HG03064 (cell line): Measurements from ENCODE around the gene ARL8A.
"Not testable (repeated sequence)": the region's sequence is repeated elsewhere in the genome, so short reads cannot be mapped to it uniquely, and the experiment has no call there.

Source experiments
- ATAC-seq: cut with Tn5 transposase; IDR thresholded peaks from one replicate; pipeline ENCODE4 v1.9.1; 2021; ENCODE audit warnings: low read depth; ENCODE audit not compliant: unreplicated experiment

The ARL8A gene

GRCh38 chr1:202122639-202123335 lies 21.8 kb downstream of the ARL8A start, which contains the start of gene GPR37L1:
Gene GPR37L1, plus strand, starts transcription at chr1:202122917. Its CDS starts 47 bp downstream, at chr1:202122964.
- ATAC-seq, result no peak

GRCh38 chr1:202121006-202121405 lies 23.5 kb downstream of the ARL8A start:
- ATAC-seq, result no peak

GRCh38 chr1:202117898-202118371 lies 26.6 kb downstream of the ARL8A start:
- ATAC-seq, result no peak

- no peak for ATAC-seq
Observed at GRCh38 chr1:202116287-202116686, 28.2 kb downstream of the ARL8A start.

DNA sequence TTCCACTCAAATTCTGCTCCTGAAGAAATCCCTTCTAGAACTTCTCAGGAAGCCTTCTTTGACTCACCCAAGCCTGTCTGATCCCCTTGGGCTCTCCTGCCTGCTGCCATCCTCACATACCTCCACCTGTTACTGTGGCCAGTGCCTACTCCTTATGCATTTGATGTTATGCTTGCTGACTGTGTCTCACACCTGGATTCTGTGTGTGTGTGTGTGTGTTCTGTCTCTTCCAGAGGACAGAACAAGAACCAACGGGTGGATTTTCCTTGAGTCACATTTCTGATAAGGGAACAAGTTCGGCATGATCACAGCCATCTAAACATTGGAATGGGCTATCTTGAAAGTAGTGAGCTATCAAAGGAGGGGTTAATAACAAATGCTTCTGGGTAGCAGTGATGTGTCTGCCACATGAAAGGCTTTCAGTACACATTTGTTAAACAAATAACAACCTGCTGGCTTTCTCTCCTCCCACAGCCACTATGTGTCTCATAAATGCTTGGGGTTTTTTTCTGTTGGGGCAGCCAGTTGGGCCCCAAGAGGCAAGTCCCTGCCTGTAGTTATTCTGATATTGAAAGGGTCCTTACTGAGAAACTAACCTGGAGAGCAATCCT lies 30.7 kb downstream of the ARL8A start:
- ATAC-seq, result no peak

DNA sequence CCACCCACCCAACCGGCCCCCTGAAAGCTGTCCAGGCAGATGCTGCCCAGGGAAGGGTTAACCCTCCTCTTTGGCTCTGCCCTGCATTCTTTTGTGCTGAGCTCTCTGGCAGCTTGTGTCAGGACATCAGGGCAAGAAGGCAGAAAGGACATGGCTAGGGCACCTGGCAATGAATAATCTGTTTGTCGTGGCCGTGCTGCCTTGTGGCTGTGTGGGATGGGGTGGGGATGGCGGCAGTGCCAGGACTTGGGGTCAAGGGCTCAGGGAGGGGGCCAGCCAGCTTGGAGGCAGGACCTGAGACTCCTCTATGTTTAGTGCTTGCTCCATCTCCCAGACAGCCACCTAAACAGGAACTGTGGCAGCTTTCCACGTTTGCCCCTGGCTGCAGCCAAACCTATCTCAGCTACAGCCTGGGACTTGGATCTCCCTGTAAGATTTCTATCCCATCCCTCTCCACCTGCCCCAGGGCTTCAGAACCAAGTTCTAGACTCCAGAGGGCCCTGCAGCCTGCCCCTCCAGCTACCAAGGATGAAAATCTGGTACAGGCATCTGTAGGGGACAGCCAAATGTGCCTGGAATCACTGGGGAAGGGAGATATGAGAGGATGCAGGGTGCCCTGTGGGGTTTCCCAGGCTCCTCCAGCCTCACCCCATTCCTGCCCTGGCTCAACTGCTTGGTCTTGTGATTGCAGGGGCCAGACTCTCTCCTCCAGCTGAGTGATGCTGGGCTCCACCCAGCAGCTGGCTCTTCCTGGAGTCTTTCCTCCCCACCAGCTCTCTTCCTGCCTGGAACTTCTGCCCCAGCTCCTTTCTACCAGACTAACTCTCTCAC lies 31.5 kb downstream of the ARL8A start:
- ATAC-seq, result no peak

- ATAC-seq, result not testable (repeated sequence)
Observed at GRCh38 chr1:202111589-202111988, 32.9 kb downstream of the ARL8A start.

- no peak for ATAC-seq
Observed at GRCh38 chr1:202110977-202111376, 33.6 kb downstream of the ARL8A start.

DNA sequence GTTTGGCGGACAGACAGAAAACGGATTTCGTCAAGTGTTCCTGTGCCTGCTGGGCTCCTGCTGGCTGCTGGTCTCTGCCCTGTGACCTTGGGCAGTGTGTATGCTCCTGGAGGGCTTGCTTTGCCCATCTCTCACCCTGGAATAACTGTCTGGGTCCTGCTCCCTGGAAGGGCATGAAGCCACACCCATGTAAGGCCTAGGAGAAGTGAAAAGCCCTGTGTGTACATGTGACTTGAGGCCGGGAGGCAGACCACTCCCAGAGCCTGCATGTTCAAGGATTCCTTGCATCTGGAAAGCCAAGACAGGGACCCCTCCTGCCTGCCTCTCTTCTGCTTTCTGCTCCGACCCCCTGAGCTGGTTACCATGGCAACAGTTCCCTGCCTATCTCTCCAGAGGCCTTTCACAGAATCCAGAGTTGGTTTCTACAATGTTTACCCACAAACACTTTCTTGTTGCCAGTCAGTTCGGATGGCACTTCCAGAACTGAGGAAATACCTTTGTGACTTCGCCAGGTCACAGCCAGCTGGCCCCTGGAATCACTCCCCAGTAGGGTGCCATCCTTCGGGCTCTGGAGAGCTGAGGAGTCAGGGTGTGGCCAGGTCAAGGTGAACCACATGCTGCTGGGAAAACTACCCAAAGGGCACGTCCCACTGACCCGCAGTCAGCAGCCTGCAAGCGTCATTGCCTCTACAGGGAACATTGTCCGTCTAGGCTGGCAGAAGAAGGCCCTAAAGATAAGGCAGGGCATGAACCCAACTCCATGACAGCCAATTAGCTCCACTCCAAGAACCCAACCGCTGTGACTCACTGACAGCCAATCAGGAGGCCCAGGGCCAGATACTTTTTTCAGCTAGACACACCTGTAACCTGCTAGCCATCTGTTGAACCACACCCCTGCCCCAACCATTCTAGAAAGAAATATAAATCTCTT lies 36.5 kb downstream of the ARL8A start:
- no peak for ATAC-seq

- ATAC-seq, result no peak
Observed at GRCh38 chr1:202107321-202107761, 37.2 kb downstream of the ARL8A start.

DNA sequence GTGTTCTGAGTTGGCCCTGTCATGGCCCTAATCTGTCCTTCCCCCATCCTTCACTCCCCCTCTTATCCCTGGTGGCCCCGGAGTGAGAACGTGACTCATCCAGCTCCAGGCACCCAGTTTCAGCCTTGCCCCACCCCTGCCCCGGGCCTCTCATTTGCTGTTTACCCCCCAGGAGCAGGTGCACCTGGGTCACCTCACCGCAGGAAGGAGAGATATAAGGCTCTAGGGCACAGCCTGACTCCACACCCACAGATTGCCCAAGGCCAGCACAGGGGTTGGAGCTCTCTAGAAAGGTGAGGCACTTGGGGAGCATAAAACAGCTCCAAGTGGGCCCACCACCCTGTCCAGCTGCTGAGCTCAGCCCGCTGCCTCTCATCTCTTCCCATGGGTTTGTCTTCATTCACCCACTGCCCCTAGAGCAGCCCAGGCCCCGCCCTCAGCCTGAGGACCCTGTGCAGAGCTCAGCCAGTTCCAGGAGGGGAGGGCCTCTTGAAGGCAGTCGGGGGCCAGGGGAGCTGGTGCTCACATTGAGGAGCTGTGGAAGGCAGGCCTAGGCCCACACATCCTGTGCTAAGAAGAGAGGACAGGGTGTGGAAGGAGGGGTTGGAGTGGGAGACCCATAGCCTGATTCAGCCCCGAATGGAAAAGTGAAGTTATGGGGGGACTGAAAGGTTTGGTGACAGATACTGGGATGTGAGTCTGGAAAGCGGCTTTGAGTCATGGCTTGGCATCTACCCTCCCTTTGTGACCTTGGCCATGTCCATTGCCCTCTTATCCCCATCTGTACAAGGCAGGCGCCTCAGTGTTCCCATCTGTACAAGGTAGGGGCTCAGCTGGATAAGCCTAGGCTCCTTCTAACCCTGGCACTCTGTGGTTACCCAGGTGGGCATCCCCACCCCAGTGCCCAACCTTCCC lies 37.9 kb downstream of the ARL8A start:
- no peak for ATAC-seq

DNA sequence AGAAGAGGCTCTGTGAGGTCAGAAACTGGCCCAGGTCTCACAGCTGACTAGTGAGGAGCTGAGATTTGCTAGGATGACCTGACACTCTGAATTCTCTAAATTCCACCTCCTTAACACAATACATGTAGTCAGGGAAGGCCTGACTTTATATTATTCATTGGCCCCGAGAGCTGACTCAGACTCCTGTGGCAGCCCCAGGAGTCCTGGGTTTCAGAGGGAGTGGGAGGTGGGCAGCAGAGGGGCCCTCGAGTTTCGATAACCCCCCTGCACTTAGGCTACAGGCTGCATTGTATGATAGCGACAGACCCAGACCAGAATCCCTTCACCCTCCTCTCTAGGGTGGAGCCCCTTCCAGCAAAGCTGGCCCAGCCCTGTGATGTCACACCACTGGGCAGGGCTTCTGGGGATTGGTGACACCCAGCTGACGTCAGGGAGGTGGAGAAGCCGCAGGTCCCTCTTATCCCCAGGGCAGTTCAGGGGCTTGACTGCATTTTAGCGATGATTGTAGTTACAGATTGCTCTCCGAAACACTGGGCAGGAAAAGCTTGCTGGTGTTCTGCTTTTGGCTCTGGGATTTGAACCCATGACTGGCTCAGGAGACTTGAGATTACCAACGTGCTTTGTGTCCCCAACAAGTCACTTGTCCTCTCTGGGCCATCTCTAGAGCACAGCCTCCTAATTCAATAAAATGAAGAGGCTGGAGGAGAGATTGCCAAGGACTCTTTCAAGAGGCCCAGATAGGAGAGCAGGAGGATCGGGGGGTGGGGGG lies 38.8 kb downstream of the ARL8A start:
- ATAC-seq, result no peak

GRCh38 chr1:202104073-202104472 lies 40.5 kb downstream of the ARL8A start:
- ATAC-seq, result no peak

DNA sequence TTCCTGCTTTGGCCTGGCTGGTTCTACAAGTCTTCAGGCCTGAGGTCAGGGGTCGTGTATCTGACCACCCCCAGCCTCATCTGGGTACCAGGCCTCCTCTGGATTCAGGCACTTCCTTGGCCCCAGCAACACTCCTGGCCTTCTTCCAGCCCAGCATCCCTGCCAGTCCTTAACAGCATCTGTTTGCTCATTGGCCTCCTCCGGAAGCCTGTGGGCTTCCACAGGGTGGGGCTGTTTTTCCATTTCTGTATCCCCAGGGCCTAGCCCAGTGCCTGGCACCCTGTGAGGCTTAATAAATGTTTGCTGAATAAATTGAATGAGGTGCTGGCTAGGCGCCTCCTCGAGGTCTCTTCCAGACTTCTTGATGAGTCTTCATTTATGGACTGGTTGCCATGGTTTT lies 43.4 kb downstream of the ARL8A start:
- ATAC-seq, result no peak

DNA sequence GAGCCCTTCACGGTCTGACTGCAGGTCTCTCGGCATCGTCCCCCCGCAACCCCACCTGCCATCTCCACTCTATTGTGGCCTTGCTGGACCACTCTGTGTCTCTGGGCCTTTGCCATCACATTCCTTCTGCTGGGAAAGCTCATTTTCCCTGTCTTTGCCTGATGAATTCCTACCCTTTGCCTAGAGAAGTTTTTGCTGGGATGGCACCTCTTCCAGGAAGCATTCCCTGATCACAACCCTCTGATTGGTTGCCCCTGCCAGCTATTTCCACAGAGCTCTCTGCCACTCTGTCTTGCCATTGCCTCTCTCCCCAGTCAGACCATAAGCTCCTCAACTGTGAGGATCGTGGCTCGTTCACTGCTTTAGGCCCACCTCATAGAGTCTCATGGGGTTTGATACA lies 50.7 kb downstream of the ARL8A start:
- no peak for ATAC-seq

GRCh38 chr1:202090994-202091393 lies 53.5 kb downstream of the ARL8A start:
- ATAC-seq, result no peak

DNA sequence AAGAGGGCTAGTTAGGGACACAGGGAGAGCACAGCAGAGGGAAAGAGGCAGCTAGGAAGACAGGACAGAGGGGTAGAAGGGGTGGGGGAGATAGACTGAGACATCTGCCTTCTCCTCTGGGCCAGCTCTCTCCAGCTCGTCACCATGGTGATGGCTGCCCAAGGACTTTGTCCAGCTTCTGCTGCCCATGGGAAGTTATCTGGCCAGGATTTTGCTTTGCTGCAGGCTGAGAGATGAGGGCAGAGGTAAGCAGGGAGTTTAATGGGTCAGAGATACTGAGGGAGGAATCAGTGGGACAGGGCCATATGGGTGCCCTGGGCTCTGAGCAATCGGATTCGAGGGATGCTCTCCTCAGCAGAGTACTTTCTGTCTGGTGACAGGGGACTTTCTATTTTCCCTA lies 56.3 kb downstream of the ARL8A start:
- no peak for ATAC-seq

DNA sequence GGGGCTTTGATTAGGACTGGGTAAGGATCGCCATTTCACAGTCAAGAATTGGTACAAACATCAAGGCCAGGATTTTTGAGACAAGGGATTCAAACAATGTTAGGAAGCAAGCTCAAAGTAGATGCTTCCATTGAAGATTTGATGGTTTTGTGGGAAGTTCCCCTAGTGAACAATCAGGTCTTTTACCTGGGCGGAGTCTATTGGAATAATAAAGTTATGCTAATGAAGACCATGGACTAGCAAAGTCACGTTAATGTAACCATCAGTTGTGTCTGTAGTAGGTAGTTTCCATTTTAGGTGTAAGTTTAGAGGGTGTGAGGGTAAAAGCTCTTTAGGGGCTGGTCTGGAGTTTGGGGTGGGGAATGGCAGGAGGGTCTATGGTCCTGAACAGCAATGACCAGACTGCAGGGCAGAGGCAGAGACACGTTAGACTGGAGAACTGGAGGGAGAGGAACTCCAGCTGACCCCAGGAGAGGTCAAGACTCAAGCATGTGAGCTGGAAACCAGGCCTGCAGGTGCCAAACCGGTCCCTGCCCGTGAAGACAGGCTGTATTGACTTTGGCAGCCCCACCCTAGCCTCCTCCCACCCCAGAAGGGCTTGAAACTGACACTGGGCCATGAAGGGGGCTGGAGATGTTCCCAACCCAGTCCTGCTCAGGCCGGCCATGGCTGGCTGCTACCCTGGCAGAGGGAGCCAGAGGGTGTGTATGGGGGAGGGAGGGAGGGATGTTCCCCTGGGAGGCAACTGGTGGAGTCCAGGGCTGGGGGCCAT lies 57.8 kb downstream of the ARL8A start:
- no peak for ATAC-seq
